WTC11 (cell line): ENCODE data around the gene KIF6.

Source experiments
- CTCF ChIP-seq: fragments of 200-600 bp; IDR thresholded peaks from 2 replicates; pipeline ENCODE4 v1.8.0; 2022; ENCODE audit warnings: antibody characterized with exemption
- ETV6 ChIP-seq: sonication (generic); formaldehyde crosslinking; IDR thresholded peaks from 2 replicates; pipeline ENCODE4 v1.8.1; 2022; ENCODE audit warnings: mild to moderate bottlenecking, missing genetic modification reagents
- GABPB1 ChIP-seq: sonication (generic); formaldehyde crosslinking; IDR thresholded peaks from 2 replicates; pipeline ENCODE4 v1.8.1; 2023; ENCODE audit warnings: mild to moderate bottlenecking, missing genetic modification reagents
- HMGXB4 ChIP-seq: sonication (generic); formaldehyde crosslinking; IDR thresholded peaks from 2 replicates; pipeline ENCODE4 v1.8.1; 2023; ENCODE audit warnings: mild to moderate bottlenecking, moderate library complexity, missing genetic modification reagents
- IRF2 ChIP-seq: sonication (generic); formaldehyde crosslinking; IDR thresholded peaks from 2 replicates; pipeline ENCODE4 v1.8.0; 2022; ENCODE audit warnings: low read depth, missing genetic modification reagents, borderline replicate concordance

GRCh38 chr6:39756582-39756981 is 31.4 kb upstream of the KIF6 start:
- no peak for TF ChIP-seq ETV6 (CRISPR knock-in tag)
- TF ChIP-seq CTCF, result no peak
- TF ChIP-seq GABPB1 (CRISPR knock-in tag), result no peak
- no peak for TF ChIP-seq HMGXB4 (CRISPR knock-in tag)
- TF ChIP-seq IRF2 (CRISPR knock-in tag), result no peak
